WI38 (cell line): ENCODE results near the gene EMSY.

Experiments
- H3K4me3 ChIP-seq: 2 replicates; pipeline ENCODE4 v1.5.1; 2011; ENCODE audit warnings: low read depth, mild to moderate bottlenecking, control low read depth, low read length
- TF ChIP-seq, protein P1 (sequence below): IDR thresholded peaks from 2 replicates; pipeline ENCODE4 v1.5.1; 2012; ENCODE audit warnings: low read depth, mild to moderate bottlenecking, control low read depth, low read length

Gene EMSY

DNA sequence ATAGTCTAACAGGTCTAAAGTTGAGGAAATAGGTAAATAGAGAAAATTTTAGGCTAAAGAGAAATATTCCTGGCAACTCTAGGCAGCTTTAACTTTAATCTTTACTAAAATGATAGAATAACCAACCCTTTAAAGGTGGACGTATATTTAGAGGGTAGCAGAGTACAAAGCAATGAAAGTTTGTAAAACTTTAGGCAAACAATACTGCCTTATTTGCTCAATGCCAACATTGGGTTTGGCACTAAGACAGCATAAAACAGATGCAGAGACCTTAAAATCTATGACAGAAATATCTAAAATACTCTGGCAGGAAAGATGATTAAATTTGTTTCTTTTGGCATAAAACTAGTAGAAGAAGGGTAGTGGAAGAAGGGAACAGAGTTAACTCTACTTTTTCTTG, 70.7 kb downstream of the EMSY start:
- H3K4me3 ChIP-seq = no peak overlapping the region
- TF ChIP-seq, protein P1, sequence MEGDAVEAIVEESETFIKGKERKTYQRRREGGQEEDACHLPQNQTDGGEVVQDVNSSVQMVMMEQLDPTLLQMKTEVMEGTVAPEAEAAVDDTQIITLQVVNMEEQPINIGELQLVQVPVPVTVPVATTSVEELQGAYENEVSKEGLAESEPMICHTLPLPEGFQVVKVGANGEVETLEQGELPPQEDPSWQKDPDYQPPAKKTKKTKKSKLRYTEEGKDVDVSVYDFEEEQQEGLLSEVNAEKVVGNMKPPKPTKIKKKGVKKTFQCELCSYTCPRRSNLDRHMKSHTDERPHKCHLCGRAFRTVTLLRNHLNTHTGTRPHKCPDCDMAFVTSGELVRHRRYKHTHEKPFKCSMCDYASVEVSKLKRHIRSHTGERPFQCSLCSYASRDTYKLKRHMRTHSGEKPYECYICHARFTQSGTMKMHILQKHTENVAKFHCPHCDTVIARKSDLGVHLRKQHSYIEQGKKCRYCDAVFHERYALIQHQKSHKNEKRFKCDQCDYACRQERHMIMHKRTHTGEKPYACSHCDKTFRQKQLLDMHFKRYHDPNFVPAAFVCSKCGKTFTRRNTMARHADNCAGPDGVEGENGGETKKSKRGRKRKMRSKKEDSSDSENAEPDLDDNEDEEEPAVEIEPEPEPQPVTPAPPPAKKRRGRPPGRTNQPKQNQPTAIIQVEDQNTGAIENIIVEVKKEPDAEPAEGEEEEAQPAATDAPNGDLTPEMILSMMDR = no peak

DNA sequence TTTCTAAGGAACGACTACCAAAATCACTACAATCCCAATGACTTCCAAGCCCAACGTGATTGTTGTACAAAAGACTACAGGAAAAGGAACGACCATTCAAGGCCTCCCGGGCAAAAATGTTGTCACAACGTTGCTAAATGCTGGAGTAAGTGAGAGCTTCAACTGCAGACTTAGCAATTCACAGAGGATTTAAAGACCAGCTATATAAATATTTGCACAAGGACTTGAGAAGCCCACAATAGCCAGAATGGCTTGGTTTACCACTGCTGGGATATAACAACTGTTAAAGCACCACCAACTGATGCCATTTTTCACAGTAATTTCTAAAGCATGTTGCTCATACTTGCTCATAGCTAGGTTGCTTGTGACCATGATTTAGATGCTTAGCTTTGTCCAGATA, 78.3 kb downstream of the EMSY start:
- TF ChIP-seq, protein P1 = no peak
- no peak overlapping the region for H3K4me3 ChIP-seq

DNA sequence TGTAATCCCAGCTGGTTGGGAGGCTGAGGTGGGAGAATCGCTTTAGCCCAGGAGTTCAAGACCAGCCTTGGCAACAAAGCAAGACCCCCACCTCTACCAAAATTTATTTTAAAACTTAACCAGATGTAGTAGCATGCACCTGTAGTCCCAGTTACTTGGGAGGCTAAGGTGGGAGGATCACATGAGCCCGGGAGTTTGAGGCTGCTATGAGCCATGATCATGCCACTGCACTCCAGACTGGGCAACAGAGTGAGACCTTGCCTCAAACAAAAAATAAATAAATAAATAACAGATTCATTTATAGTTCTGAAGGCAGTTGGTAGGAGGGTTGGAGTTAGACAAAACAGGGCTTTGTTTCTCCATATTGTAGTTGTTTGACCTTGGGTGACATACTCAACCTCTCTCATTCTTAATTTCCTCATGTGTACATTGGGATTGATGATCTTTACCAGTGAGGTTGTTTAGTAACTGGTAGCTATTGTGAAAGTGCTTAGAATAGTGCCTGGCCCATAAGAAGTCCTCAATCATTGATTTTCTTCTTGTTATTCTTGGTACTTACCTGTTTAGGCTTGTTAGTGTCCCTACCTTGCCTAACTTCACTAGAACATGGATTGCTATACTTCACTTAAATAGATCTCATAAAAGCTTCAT, 79.1 kb downstream of the EMSY start:
- no peak overlapping the region for H3K4me3 ChIP-seq
- TF ChIP-seq, protein P1 = no peak

DNA sequence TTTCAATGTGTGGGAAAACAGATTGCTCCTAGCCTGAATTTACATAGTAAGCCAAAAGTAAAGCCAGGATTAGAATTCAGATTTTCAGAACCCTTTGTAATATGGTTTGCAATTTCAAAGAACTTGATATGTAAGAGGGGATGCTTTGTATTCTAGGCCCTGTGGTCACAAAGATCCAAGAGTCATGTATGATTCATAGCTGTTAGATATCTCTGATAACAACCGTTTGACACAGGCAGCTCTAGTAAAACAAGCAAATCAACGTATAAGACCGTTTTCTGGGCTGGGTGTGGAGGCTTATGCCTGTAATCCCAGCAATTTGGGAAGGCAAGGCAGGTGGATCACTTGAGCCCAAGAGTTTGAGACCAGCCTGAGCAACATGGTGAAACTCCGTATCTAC, 79.6 kb downstream of the EMSY start:
- TF ChIP-seq, protein P1 = no peak
- no peak overlapping the region for H3K4me3 ChIP-seq

DNA sequence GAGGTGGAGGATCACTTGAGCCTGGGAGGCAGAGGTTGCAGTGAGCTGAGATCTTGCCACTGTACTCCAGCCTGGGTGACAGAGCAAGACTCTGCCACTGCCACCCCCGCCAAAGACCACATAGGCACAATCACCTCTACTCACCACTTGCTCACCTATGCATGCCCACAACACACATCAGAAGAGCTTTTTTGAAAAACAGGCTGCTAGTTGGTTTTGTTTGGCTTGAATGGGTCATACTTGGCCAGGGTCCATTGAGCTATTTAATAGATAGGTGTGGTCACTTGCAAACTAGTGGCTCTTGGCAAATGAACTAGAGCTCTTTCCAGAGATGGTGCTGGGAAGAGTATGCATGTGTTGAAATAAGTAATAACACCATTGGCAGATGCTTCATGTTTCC, 80.1 kb downstream of the EMSY start:
- TF ChIP-seq, protein P1 = no peak

DNA sequence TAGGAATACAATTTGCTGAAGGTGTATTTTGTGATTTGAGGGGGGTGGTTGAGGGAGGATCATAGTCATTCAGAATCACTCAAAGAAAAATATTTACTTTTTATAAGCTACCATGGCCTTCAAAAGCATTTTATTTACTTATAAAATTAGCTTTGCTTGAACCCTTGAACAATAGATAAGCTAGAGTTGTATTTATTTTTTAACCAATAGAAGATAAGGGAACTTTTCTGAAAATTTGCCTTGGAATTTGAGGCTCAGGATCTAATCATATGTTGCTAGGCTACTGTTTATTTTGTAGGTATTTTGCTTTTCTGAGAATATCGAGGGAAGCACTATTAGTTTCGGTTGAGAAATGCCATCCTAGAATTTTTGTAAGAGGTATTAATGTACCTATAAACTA, 82.1 kb downstream of the EMSY start:
- TF ChIP-seq, protein P1 = no peak
- H3K4me3 ChIP-seq = no peak overlapping the region

More for the DNA sequence above, 80.1 kb downstream of the EMSY start:
- H3K4me3 ChIP-seq = no peak overlapping the region

DNA sequence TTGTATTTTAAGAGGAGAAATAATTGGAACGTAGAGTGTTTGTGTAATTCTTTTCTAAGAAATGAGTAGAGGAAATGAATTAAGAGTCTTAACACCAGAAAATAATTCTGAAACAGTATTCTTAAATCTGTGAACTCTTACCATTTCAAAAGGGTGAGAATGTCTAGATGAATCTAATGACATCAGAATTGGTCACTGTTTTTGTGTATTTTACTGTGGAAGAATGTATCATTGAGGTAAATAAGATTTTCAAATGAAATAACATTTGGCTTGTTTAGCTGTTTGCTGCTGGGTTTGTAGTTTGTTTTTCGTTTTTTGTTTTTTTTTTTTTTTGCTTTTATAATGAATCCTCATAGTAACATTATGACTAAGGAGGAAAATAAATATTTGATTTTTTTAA, 97.6 kb downstream of the EMSY start:
- TF ChIP-seq, protein P1 = no peak
- H3K4me3 ChIP-seq = no peak overlapping the region
